Astrocyte (in vitro differentiated cells and primary cell): ENCODE data around the gene BPHL. TPM values are rescaled to one million over a fixed set of nuclear protein-coding genes. Genes with fewer than 3 reads are reported as not detected.

Experiments used
- DNase-seq: peaks from one replicate; pipeline ENCODE4 v3.0.0-alpha.2; 2010; ENCODE audit warnings: low read depth
- FAIRE-seq: peaks from 2 replicates; lab custom pipeline; 2011; peaks lifted over from hg19 to GRCh38; lab: Jason Lieb, UNC
- H2AFZ ChIP-seq: 2 replicates; pipeline ENCODE4 v1.6.0; 2012; ENCODE audit warnings: low read depth, low read length, inconsistent platforms
- H3K27ac ChIP-seq: 2 replicates; pipeline ENCODE4 v1.5.1; 2011; ENCODE audit warnings: low read depth, low read length, inconsistent platforms
- H3K27me3 ChIP-seq: 2 replicates; pipeline ENCODE4 v1.6.0; 2011; ENCODE audit warnings: low read length, inconsistent platforms; ENCODE audit not compliant: insufficient read depth
- H3K36me3 ChIP-seq: 2 replicates; pipeline ENCODE4 v1.5.1; 2011; ENCODE audit warnings: low read length, inconsistent platforms; ENCODE audit not compliant: insufficient read depth
- H3K4me1 ChIP-seq: 2 replicates; pipeline ENCODE4 v1.5.1; 2011; ENCODE audit warnings: low read length, inconsistent platforms; ENCODE audit not compliant: insufficient read depth
- H3K4me2 ChIP-seq: 2 replicates; pipeline ENCODE4 v1.6.0; 2012; ENCODE audit warnings: low read length, inconsistent platforms
- H3K4me3 ChIP-seq: 2 replicates; pipeline ENCODE4 v1.5.1; 2011; ENCODE audit warnings: low read depth, mild to moderate bottlenecking, low read length, inconsistent platforms; ENCODE audit not compliant: insufficient read depth
- H3K79me2 ChIP-seq: 2 replicates; pipeline ENCODE4 v1.6.0; 2012; ENCODE audit warnings: mild to moderate bottlenecking, low read length, inconsistent platforms; ENCODE audit not compliant: insufficient read depth
- H3K9ac ChIP-seq: 2 replicates; pipeline ENCODE4 v1.6.0; 2012; ENCODE audit warnings: mild to moderate bottlenecking, low read length, inconsistent platforms
- H3K9me3 ChIP-seq: 2 replicates; pipeline ENCODE4 v1.5.1; 2012; ENCODE audit warnings: low read depth, mild to moderate bottlenecking, low read length, inconsistent platforms; ENCODE audit not compliant: insufficient read depth
- H4K20me1 ChIP-seq: 2 replicates; pipeline ENCODE4 v1.6.0; 2012; ENCODE audit warnings: low read length, inconsistent platforms; ENCODE audit not compliant: insufficient read depth
- H3K27ac Mint-ChIP-seq: one replicate; pipeline ENCODE4 v1.8.0; 2021; ENCODE audit warnings: mild to moderate bottlenecking, mixed read lengths; ENCODE audit not compliant: unreplicated experiment
- H3K27me3 Mint-ChIP-seq: one replicate; pipeline ENCODE4 v1.8.0; 2021; ENCODE audit warnings: low read depth, mixed read lengths; ENCODE audit not compliant: unreplicated experiment
- H3K36me3 Mint-ChIP-seq: one replicate; pipeline ENCODE4 v1.8.0; 2021; ENCODE audit warnings: low read depth, mixed read lengths; ENCODE audit not compliant: unreplicated experiment
- H3K4me1 Mint-ChIP-seq: one replicate; pipeline ENCODE4 v1.8.0; 2021; ENCODE audit warnings: low read depth, mixed read lengths; ENCODE audit not compliant: unreplicated experiment
- H3K4me3 Mint-ChIP-seq: one replicate; pipeline ENCODE4 v1.8.0; 2021; ENCODE audit warnings: mild to moderate bottlenecking, moderate library complexity, mixed read lengths; ENCODE audit not compliant: unreplicated experiment
- H3K9me3 Mint-ChIP-seq: one replicate; pipeline ENCODE4 v1.8.0; 2021; ENCODE audit warnings: mild to moderate bottlenecking, mixed read lengths; ENCODE audit not compliant: unreplicated experiment
- CTCF ChIP-seq: IDR thresholded peaks from 2 replicates; pipeline ENCODE4 v1.5.1; 2011; ENCODE audit warnings: low read depth, mild to moderate bottlenecking, inconsistent platforms, low read length, moderate library complexity; ENCODE audit not compliant: insufficient read depth
- EZH2 ChIP-seq: IDR thresholded peaks from 2 replicates; pipeline ENCODE4 v1.6.1; 2012; ENCODE audit warnings: mild to moderate bottlenecking, low read length, inconsistent platforms; ENCODE audit not compliant: insufficient read depth
- total RNA-seq: library from RNA; stranded (reverse); gene quantifications from 2 replicates; pipeline ENCODE4 v1.2.1, GENCODE V29; 2021

The BPHL gene
- total RNA-seq, 1 donor from 2014 or later, result 22.7 TPM

GRCh38 chr6:3090013-3090412 lies 28.5 kb upstream of the BPHL start:
- Mint-ChIP-seq H3K27ac (no peak overlapping the region), H3K36me3 (peaks cover 27% of the 10 kb centered on the region), H3K27me3 (no peaks in the 10 kb centered on the region), H3K4me1 (peaks cover 7% of the 10 kb centered on the region), H3K4me3 (no peak overlapping the region), H3K9me3 (no peaks in the 10 kb centered on the region)
- Histone ChIP-seq H3K4me3 (no peak overlapping the region), H3K9me3 (no peaks in the 10 kb centered on the region), H3K36me3 (peaks cover 17% of the 10 kb centered on the region), H4K20me1 (peaks cover 12% of the 10 kb centered on the region), H3K9ac (no peak overlapping the region), H3K27ac (no peak overlapping the region), H3K27me3 (no peaks in the 10 kb centered on the region), H2AFZ (no peak overlapping the region), H3K4me2 (no peak overlapping the region), H3K4me1 (peaks cover 8% of the 10 kb centered on the region), H3K79me2 (peaks cover 4% of the 10 kb centered on the region)
- DNase-seq (no peak), FAIRE-seq (no peak)
- TF ChIP-seq EZH2 (no peak), CTCF (no peak)

GRCh38 chr6:3094815-3095214 lies 23.7 kb upstream of the BPHL start:
- no peak overlapping the region for H2AFZ ChIP-seq
- H4K20me1 ChIP-seq, result peaks cover 3% of the 10 kb centered on the region
- Mint-ChIP-seq H3K36me3 (peaks cover 21% of the 10 kb centered on the region), H3K9me3 (no peaks in the 10 kb centered on the region), H3K27ac (no peak overlapping the region), H3K4me1 (no peaks in the 10 kb centered on the region), H3K27me3 (no peaks in the 10 kb centered on the region), H3K4me3 (no peak overlapping the region)
- no peaks in the 10 kb centered on the region for H3K27me3 ChIP-seq
- no peak for TF ChIP-seq EZH2
- TF ChIP-seq CTCF, result no peak
- H3K4me3 ChIP-seq, result no peak overlapping the region
- H3K36me3 ChIP-seq, result peaks cover 14% of the 10 kb centered on the region
- no peaks in the 10 kb centered on the region for H3K9me3 ChIP-seq
- H3K9ac ChIP-seq, result no peak overlapping the region
- no peaks in the 10 kb centered on the region for H3K79me2 ChIP-seq
- no peak overlapping the region for H3K27ac ChIP-seq
- no peaks in the 10 kb centered on the region for H3K4me1 ChIP-seq
- DNase-seq (no peak), FAIRE-seq (no peak)
- no peak overlapping the region for H3K4me2 ChIP-seq

GRCh38 chr6:3102875-3103274 lies 15.6 kb upstream of the BPHL start:
- Histone ChIP-seq H3K4me3 (no peak overlapping the region), H2AFZ (no peak overlapping the region), H3K27me3 (no peaks in the 10 kb centered on the region), H3K9ac (no peak overlapping the region), H3K27ac (no peak overlapping the region), H3K9me3 (no peaks in the 10 kb centered on the region), H4K20me1 (peaks cover 4% of the 10 kb centered on the region), H3K79me2 (no peaks in the 10 kb centered on the region), H3K36me3 (peaks cover 39% of the 10 kb centered on the region), H3K4me1 (no peaks in the 10 kb centered on the region), H3K4me2 (no peak overlapping the region)
- TF ChIP-seq EZH2, result no peak
- no peak for TF ChIP-seq CTCF
- no peak overlapping the region for H3K4me3 Mint-ChIP-seq
- FAIRE-seq (no peak), DNase-seq (no peak)
- H3K27ac Mint-ChIP-seq, result no peak overlapping the region
- no peaks in the 10 kb centered on the region for H3K4me1 Mint-ChIP-seq
- no peaks in the 10 kb centered on the region for H3K9me3 Mint-ChIP-seq
- H3K27me3 Mint-ChIP-seq, result no peaks in the 10 kb centered on the region
- peaks cover 25% of the 10 kb centered on the region for H3K36me3 Mint-ChIP-seq
